ENCODE measurements around the gene SH3BP4. TPM values are rescaled to one million over a fixed set of nuclear protein-coding genes. Genes with fewer than 3 reads are reported as not detected.

The SH3BP4 gene
- total and polyA plus RNA-seq, 2 of the 13 experiments (the other 11 are each of a cell fraction or from before 2014, with no cell fraction given), result 34.6 to 99.1 TPM

DNA sequence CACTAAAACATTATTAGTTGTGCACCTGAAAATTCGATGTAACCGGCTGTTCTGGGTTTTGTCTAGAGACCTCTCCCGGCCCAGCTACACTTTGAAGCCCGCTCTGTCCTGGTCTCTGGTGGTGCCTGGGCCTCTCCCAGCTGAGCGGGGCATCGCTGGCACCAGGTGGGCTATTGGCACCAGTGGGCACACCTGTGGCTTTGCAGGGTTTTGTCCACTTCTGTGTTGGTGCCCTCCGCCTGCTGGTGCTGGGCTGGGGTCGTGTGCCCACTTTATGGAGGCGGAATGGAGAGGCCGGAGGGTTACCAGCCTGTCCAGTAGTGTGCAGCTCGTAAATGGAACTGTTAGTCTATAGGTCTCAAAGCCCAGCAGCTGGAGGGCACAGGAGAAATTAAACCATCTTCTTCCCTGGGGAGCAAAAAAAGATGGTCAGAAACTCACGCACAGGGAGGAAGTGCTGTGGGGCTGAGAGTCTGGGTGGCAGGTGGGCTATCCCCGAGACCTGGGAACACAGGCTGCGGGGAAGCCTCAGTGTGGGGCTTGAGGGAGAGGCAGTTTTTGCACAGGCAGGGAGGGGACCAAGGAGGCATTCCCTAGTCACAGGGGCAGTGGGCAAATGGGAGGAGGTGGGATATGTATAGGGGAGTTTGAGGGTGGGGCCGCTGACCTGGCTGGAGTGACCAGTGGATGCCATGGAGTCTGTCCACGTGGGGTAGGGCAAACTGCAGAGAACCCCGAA, 30.4 kb downstream of the SH3BP4 start (continued):
- TF ChIP-seq ZNF709 (CRISPR knock-in tag; IDR thresholded peaks at IDR 0.05) (no peak), PRDM10 (CRISPR knock-in tag; IDR thresholded peaks at IDR 0.05; ENCODE audit: low read depth) (no peak), SIX1 (CRISPR knock-in tag; IDR thresholded peaks at IDR 0.05; ENCODE audit: borderline replicate concordance) (no peak), ZNF775 (CRISPR knock-in tag; IDR thresholded peaks at IDR 0.05; ENCODE audit: borderline replicate concordance) (no peak), SOX5 (CRISPR knock-in tag; IDR thresholded peaks at IDR 0.05; ENCODE audit: borderline replicate concordance) (no peak), ATM (IDR thresholded peaks at IDR 0.05; ENCODE audit: borderline replicate concordance) (no peak), ZBTB7A (CRISPR knock-in tag; IDR thresholded peaks at IDR 0.05) (no peak), NFATC3 (CRISPR knock-in tag; IDR thresholded peaks at IDR 0.05) (no peak), ZNF660 (CRISPR knock-in tag; IDR thresholded peaks at IDR 0.05; ENCODE audit: borderline replicate concordance, low read depth) (no peak), NAIF1 (CRISPR knock-in tag; IDR thresholded peaks at IDR 0.05; ENCODE audit: borderline replicate concordance) (no peak), MAF1 (CRISPR knock-in tag; IDR thresholded peaks at IDR 0.05; ENCODE audit: borderline replicate concordance) (no peak), ZNF3 (CRISPR knock-in tag; IDR thresholded peaks at IDR 0.05) (no peak), MTA3 (CRISPR knock-in tag; IDR thresholded peaks at IDR 0.05) (no peak), ZNF484 (CRISPR knock-in tag; IDR thresholded peaks at IDR 0.05; ENCODE audit: borderline replicate concordance, low read depth) (no peak), SAFB2 (CRISPR knock-in tag; IDR thresholded peaks at IDR 0.05; ENCODE audit: borderline replicate concordance, low read depth) (no peak), MZF1 (CRISPR knock-in tag; IDR thresholded peaks at IDR 0.05; ENCODE audit: borderline replicate concordance) (no peak), ZC3H4 (CRISPR knock-in tag; IDR thresholded peaks at IDR 0.05; ENCODE audit: borderline replicate concordance) (no peak), ZNF83 (CRISPR knock-in tag; IDR thresholded peaks at IDR 0.05; ENCODE audit: borderline replicate concordance) (no peak), FIP1L1 (IDR thresholded peaks at IDR 0.05; ENCODE audit: borderline replicate concordance, insufficient read depth, low read depth, low read length) (no peak), NKX3-1 (CRISPR knock-in tag; IDR thresholded peaks at IDR 0.05) (no peak), ONECUT2 (CRISPR knock-in tag; IDR thresholded peaks at IDR 0.05) (no peak)
- TF ChIP-seq, protein P1, sequence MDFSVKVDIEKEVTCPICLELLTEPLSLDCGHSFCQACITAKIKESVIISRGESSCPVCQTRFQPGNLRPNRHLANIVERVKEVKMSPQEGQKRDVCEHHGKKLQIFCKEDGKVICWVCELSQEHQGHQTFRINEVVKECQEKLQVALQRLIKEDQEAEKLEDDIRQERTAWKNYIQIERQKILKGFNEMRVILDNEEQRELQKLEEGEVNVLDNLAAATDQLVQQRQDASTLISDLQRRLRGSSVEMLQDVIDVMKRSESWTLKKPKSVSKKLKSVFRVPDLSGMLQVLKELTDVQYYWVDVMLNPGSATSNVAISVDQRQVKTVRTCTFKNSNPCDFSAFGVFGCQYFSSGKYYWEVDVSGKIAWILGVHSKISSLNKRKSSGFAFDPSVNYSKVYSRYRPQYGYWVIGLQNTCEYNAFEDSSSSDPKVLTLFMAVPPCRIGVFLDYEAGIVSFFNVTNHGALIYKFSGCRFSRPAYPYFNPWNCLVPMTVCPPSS (IDR thresholded peaks at IDR 0.05), result no peak
- TF ChIP-seq, protein P2, sequence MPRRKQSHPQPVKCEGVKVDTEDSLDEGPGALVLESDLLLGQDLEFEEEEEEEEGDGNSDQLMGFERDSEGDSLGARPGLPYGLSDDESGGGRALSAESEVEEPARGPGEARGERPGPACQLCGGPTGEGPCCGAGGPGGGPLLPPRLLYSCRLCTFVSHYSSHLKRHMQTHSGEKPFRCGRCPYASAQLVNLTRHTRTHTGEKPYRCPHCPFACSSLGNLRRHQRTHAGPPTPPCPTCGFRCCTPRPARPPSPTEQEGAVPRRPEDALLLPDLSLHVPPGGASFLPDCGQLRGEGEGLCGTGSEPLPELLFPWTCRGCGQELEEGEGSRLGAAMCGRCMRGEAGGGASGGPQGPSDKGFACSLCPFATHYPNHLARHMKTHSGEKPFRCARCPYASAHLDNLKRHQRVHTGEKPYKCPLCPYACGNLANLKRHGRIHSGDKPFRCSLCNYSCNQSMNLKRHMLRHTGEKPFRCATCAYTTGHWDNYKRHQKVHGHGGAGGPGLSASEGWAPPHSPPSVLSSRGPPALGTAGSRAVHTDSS (CRISPR knock-in tag; conservative IDR thresholded peaks at IDR 0.05), result no peak
- TF ChIP-seq, protein P3, sequence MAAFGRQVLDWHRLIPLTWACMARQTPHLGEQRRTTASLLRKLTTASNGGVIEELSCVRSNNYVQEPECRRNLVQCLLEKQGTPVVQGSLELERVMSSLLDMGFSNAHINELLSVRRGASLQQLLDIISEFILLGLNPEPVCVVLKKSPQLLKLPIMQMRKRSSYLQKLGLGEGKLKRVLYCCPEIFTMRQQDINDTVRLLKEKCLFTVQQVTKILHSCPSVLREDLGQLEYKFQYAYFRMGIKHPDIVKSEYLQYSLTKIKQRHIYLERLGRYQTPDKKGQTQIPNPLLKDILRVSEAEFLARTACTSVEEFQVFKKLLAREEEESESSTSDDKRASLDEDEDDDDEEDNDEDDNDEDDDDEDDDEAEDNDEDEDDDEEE (CRISPR knock-in tag; IDR thresholded peaks at IDR 0.05), result no peak

Measured in HepG2 (cell line).